HG03159 (cell line): ENCODE measurements around the gene USP6NL.

Source experiments
- ATAC-seq: cut with Tn5 transposase; IDR thresholded peaks from one replicate; pipeline ENCODE4 v1.9.1; 2021; ENCODE audit warnings: mild to moderate bottlenecking, moderate library complexity; ENCODE audit not compliant: unreplicated experiment

Gene USP6NL

GRCh38 chr10:11429439-11430052, 181.9 kb downstream of the USP6NL start:
- no peak for ATAC-seq

- ATAC-seq: no peak
These were observed 185.8 kb downstream of the USP6NL start for GRCh38 chr10:11425676-11426075.

- ATAC-seq: no peak
These were observed 186.2 kb downstream of the USP6NL start for GRCh38 chr10:11425296-11425610.

GRCh38 chr10:11424456-11425295, 186.8 kb downstream of the USP6NL start:
- ATAC-seq: no peak

- ATAC-seq: no peak
These were observed 194.5 kb downstream of the USP6NL start for GRCh38 chr10:11416974-11417373.

GRCh38 chr10:11415095-11415494, 196.4 kb downstream of the USP6NL start:
- no peak for ATAC-seq

- no peak for ATAC-seq
These were observed 197.0 kb downstream of the USP6NL start for GRCh38 chr10:11414314-11415038.

GRCh38 chr10:11411926-11412545, 199.4 kb downstream of the USP6NL start:
- ATAC-seq: no peak

GRCh38 chr10:11409357-11409756, 202.1 kb downstream of the USP6NL start:
- no peak for ATAC-seq

- ATAC-seq: no peak
These were observed 203.5 kb downstream of the USP6NL start for GRCh38 chr10:11407939-11408338.

GRCh38 chr10:11406746-11407145, 204.7 kb downstream of the USP6NL start:
- no peak for ATAC-seq

GRCh38 chr10:11404901-11405300, 206.5 kb downstream of the USP6NL start:
- no peak for ATAC-seq
